Hematopoietic multipotent progenitor cell treated with erythropoietin and hydrocortisone succinate and interleukin-3 and kit ligand, for 15 days (in vitro differentiated cells): ENCODE data around the gene TERF2IP.
A peak's percentile ranks its signal among the peaks of the same experiment; 100 is the strongest.

Experiments used
- DNase-seq: peaks from one replicate; pipeline ENCODE4 v3.0.0-alpha.2; 2015; ENCODE audit warnings: low spot score

The TERF2IP gene

GRCh38 chr16:75640598-75640997 is 7.0 kb upstream of the TERF2IP start:
- DNase-seq = no peak

DNA sequence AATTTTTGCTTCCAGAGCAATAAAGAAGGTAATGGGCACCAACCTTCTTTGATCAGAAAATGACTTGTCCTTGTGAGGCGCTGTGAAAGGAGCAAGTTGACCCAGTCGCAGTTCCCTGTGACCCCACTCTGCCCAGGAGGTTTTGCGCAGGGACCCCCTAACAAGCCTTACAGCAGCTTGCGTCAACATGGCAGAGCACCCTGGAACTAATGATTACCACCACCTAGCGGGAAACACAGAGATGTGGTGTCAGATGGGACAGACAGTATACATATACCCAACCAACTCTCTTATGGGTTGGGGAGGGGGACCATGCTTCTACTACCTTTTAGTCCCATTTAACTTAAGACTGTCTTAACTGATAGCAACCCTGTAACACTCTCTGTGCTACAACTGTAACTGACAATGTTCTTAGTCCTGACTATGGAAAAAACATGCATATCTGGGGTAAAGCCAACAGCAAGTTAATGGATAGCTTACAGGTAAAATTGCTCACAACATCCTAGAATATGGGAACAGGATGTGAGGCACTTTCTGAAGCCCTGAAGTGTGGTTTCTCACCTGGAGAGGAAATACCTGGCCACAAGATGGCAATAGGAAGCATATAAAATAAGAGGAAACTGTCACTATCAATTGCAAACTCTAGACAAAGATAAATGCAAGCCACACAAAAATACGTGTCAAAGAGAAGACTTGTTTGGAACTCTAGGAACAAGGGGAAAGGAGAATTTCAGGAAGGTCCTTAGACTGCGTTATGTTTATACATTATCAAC is 3.1 kb upstream of the TERF2IP start:
- no peak for DNase-seq

GRCh38 chr16:75647112-75647491 is 471 bp upstream of the TERF2IP start:
- DNase-seq = peak; percentile 25

GRCh38 chr16:75648265-75649076 is 898 bp downstream of the TERF2IP start:
- DNase-seq = peak; percentile 89

DNA sequence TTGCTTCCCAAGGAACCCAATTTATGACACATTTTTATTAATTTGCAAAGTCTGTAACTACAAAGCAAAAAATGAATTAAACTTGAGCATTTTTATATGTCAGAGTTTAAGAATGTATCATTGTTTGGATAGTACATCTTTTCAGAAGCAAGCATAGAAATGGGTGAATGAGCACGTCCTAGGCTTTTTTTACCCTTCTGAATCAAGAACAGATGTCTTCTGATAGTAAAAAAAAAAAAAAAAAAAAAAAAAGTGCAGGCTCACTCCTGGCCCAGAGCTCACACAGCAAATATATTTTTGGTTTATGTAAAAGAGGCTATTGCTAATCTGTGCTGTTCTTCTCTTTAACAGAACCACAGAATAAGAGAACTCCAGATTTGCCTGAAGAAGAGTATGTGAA is 6.3 kb downstream of the TERF2IP start:
- DNase-seq = peak; percentile 60

- DNase-seq = no peak
Measured at GRCh38 chr16:75658175-75658574, 10.6 kb downstream of the TERF2IP start.

DNA sequence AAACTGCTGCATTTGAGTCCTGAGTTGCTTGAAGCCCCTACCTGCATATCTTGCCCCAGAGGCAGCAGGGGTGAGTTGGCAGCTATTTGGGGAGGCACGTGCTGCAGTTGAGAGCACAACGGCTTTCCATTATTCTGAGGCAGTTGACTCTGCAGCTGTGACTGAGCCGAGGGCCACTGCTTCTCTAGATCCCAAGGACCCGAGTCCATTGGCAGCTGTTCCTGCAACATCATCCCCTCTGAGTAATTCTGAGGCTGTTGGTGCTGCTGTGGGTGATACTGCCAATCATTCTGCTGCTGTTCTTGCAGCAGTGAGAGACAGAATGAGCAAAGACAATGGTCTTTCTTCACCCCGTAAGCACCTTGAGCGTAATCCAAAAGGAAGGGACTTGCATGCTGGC is 12.7 kb downstream of the TERF2IP start:
- no peak for DNase-seq

DNA sequence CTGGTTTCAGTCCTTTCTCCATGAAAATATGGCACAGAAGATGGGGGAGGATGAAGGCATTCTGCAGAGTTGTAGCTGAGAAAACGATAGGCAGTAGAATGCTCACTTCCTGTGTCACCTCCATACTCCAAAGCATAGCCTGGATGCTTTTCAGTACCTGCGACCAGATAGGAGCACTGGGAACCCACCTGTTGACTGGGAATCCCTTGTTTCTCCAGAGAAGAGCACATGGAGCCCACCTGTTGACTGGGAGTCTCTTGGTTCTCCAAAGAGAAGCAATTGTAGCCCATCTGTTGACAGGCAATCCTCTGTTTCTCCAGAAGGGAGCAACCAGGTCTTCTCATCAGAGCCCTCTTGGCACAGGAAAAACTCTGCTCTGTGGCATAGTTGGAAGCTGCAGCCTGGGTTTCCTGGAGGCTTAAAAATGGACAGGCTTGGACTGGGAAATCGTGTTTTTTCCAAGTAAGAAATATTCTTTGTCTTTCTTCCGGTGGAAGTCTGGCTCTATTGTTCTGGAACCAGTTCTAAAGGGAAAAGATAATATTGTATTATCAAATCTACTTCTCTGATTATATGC is 13.2 kb downstream of the TERF2IP start:
- DNase-seq = no peak

DNA sequence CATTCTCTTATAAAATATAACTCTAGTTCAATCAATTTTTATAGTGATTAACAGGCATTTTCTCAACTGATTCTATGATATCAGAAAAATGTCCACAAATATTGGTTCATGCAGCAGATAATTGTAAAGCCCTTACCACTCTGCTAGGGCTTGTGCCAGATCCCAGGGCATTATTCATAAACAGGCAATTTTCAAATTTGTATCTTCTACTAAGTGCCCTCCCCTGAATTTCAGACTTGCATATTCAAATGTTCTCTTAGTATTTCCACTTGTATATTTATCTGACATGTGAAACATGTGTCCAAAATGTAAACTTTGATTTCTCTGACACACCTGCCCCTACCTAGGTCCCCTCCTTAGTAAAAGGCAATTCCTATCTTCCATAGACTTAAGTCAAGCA is 19.9 kb downstream of the TERF2IP start:
- no peak for DNase-seq

GRCh38 chr16:75676909-75677308 is 29.3 kb downstream of the TERF2IP start, which contains the start of gene CPHXL2:
TSS of gene CPHXL2 (minus strand) at chr16:75677009. CDS start at chr16:75676999, 10 bp downstream.
- DNase-seq = no peak

- DNase-seq = no peak
Measured at GRCh38 chr16:75679366-75679765, 31.8 kb downstream of the TERF2IP start.

DNA sequence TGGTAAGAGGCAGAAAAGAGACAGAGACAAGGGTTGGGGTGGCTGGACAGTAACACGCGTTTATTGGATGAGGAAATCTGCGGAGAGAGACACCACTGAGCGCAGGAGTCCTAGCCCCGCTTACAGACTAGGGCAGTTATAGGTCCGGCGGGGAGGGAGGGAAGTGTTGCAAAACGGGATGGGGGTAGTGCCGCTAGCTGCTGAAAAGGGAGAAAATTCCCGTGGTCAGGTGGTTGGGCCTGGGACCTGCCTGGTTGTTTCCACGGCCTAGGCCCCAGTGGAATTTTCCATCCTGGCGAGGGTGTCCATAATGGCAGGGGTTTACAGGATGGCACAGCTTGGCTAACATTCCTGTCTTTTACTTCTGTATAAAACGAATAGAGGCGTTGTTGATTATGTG is 34.7 kb downstream of the TERF2IP start:
- DNase-seq = no peak

DNA sequence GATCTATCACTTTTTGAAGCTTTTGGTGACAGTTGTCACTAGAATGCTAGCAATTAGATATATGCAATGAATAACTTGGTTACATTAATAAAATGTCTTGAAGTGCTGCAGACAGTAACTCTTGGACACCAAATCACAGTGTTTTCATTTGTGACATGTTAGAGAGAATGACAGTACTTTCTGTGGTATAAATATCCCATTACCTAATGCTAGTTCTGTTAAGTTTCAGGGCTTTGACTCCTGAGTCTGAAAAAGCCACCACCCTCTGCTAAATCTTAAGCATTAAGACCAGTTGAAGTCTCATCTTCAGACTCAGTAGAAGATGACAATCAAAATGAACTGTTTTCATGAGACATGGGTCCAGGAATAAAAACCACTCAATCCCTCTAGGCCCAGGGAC is 39.8 kb downstream of the TERF2IP start:
- no peak for DNase-seq

- peak; percentile 49 for DNase-seq
Measured at GRCh38 chr16:75695708-75696107, 48.1 kb downstream of the TERF2IP start.

GRCh38 chr16:75697571-75697970 is 50.0 kb downstream of the TERF2IP start:
- no peak for DNase-seq

DNA sequence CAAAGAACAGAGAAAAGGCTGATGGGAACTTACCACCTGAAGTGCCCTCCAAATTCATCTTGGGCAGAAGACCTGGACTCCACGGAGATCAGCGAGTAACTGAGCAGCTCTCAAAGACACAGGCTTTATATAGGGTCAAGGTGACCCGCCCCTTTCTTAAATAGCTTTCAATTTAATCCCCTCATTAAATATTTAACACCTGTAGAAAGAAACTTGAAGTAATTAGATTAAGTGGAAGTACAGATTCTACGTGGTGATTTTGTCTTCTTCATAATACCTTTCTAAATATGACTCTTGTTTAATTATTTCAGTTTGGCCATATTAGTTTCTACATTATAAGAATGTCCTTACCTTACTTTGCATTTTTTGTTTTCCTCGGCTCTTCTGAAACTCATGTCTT is 53.8 kb downstream of the TERF2IP start, which contains the start of gene DUXB:
TSS of gene DUXB (minus strand) at position 101 of the 400 bp plus-strand sequence. CDS start at position 58, 43 bp downstream.
- DNase-seq = no peak

DNA sequence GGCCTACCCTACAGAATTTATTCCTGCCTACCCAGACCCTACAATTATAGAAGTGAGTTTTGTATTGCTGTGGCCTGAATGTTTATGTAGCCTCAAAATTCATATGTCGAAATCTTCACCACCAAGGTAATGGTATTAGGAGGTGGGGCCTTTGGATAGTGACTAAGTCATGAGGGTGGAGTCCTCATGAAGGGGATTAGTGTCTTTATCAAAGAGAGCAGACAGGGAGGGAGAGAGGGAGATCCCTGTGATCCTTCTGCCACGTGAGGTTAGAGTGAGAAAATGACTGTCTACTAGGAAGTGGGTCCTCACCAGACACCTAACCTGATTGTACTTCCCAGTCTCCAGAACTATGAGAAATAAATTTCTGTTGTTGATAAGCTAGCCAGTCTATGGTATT is 54.7 kb downstream of the TERF2IP start:
- peak; percentile 87 for DNase-seq

DNA sequence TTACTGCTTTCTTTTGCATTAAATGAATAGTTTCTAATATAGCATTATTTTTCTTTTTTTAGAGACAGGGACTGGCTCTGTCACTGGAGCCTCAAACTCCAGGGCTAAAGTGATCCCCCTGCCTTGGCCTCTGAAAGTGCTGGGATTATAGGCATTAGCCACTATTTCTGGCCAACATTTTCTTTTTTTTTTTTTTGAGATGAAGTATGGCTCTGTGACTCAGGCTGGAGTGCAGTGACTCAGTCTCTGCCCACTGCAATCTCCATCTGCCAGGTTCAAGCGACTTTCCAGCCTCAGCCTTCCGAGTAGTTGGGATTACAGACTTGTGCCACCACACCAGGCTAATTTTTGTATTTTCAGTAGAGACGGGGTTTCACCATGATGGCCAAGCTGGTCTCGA is 55.7 kb downstream of the TERF2IP start:
- peak; percentile 51 for DNase-seq
